K562 treated with DMSO at 1 percent for 48 hours (cell line): ENCODE measurements around the gene GPR12. TPM values are rescaled to one million over a fixed set of nuclear protein-coding genes. Genes with fewer than 3 reads are reported as not detected.

Experiments
- total RNA-seq: library from RNA; unstranded; fragments of 300-600 nt; gene quantifications from 2 replicates; pipeline ENCODE4 v1.2.3, GENCODE V29; 2022; ENCODE audit warnings: low replicate concordance; ENCODE audit errors: extremely low read depth

The GPR12 gene, protein sequence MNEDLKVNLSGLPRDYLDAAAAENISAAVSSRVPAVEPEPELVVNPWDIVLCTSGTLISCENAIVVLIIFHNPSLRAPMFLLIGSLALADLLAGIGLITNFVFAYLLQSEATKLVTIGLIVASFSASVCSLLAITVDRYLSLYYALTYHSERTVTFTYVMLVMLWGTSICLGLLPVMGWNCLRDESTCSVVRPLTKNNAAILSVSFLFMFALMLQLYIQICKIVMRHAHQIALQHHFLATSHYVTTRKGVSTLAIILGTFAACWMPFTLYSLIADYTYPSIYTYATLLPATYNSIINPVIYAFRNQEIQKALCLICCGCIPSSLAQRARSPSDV
- total RNA-seq, result not detected in 2 replicates

GRCh38 chr13:26759907-26760831, at the start of gene GPR12:
GPR12 (minus strand) TSS chr13:26760786; CDS start chr13:26759827, 959 bp downstream.

Other genes with a start within 250 kb of the GPR12 start
- gene WASF3, start 203.1 kb downstream of the GPR12 start, total RNA-seq, result not detected in 2 replicates